ENCODE results near the gene CACNA1G. TPM values are rescaled to one million over a fixed set of nuclear protein-coding genes. Genes with fewer than 3 reads are reported as not detected.

Gene CACNA1G
- total and polyA plus RNA-seq, 9 of the 15 experiments (the other 6 are each of a cell fraction or from before 2014, with no cell fraction given) = 0.01 TPM; not detected in 8

GRCh38 chr17:50539762-50540559 lies 20.6 kb upstream of the CACNA1G start (continued):
- TF ChIP-seq RBM25 (IDR thresholded peaks at IDR 0.05; ENCODE audit: low read depth, low read length, severe bottlenecking) (peak; percentile 71), CXXC5 (CRISPR knock-in tag; IDR thresholded peaks at IDR 0.05) (no peak)

GRCh38 chr17:50540560-50541401 lies 19.7 kb upstream of the CACNA1G start:
- DNase-seq (ENCODE audit: extremely low read depth in 1 of 4, low spot score in 3 of 4) (no peak), FAIRE-seq (no peak), ATAC-seq (no peak)
- Histone ChIP-seq H3K4me1 (replicated peaks in 1 of 2; ENCODE audit: control insufficient read depth in 2 of 2, insufficient read depth in 2 of 2, low read length in 2 of 2) (peaks cover 9 to 53% of the 10 kb centered on the region in 2 experiments; a peak in 4 of 5 replicates), H3K79me2 (ENCODE audit: control insufficient read depth, insufficient read depth, low read length) (no peaks in the 10 kb centered on the region), H3K27me3 (ENCODE audit: control insufficient read depth in 2 of 2, insufficient read depth in 2 of 2, low read length in 2 of 2) (peaks cover 0 to 11% of the 10 kb centered on the region in 2 experiments; a peak in 2 of 5 replicates), H3K9ac (ENCODE audit: insufficient read depth in 1 of 2, low read depth in 2 of 2, low read length in 2 of 2) (no peak overlapping the region; a peak in 1 of 4 replicates), H3K9me3 (replicated peaks; ENCODE audit: control insufficient read depth, insufficient read depth, low read depth, low read length) (no peaks in the 10 kb centered on the region), H3K4me3 (no peak overlapping the region), H3K4me2 (ENCODE audit: insufficient read depth, low read length) (no peak overlapping the region), H4K20me1 (replicated peaks; ENCODE audit: control insufficient read depth, insufficient read depth, low read length) (0 out of 2 replicates have a peak, but pooled peaks cover 4% of the 10 kb centered on the region), H3K27ac (ENCODE audit: extremely low read depth, low read depth, low read length) (no peak overlapping the region), H3K9me1 (ENCODE audit: control insufficient read depth, insufficient read depth, low read length) (no peaks in the 10 kb centered on the region), H2AFZ (ENCODE audit: low read depth, low read length) (no peak overlapping the region; the same call in 1 of the 2 replicates), H3K36me3 (ENCODE audit: control insufficient read depth, insufficient read depth, low read length) (no peaks in the 10 kb centered on the region)
- POLR2A ChIA-PET = interaction anchor here (0.7 kb wide), 1 partner anchor 28 kb away, joined by 3 read pairs; no protein-coding TSS in a partner anchor
- BruUV-seq (replicated peaks) = no TSS peak
- TF ChIP-seq ZNF24 (IDR thresholded peaks at IDR 0.05) = no peak
- 0 out of 2 replicates have a peak, but pooled peaks have one; percentile 2 for TF ChIP-seq HDGF (IDR thresholded peaks at IDR 0.05)
- TF ChIP-seq ETV5 (CRISPR knock-in tag; IDR thresholded peaks at IDR 0.05; ENCODE audit: low read depth) = no peak
- no peak for TF ChIP-seq FOXO4 (CRISPR knock-in tag; IDR thresholded peaks at IDR 0.05)
- in situ Hi-C loops (cut with MboI) (loop anchor here (10.0 kb wide), 1 partner anchor 414 kb away; no protein-coding TSS in a partner anchor), intact Hi-C loops (cut with micrococcal nuclease) (no loop called here)
- WGBS (ENCODE audit: insufficient coverage, low coverage, missing lambda C conversion rate) = 79% methylated on average over 11 of the region's 11 CpGs
- CTCF ChIA-PET (ENCODE audit: low intra/inter-chr PET ratio) = no interaction called here
